Measurements from ENCODE around the gene SLC41A3.

GRCh38 chr3:126106336-126107202 lies 22.6 kb upstream of the SLC41A3 start:
- TF ChIP-seq, protein P1, sequence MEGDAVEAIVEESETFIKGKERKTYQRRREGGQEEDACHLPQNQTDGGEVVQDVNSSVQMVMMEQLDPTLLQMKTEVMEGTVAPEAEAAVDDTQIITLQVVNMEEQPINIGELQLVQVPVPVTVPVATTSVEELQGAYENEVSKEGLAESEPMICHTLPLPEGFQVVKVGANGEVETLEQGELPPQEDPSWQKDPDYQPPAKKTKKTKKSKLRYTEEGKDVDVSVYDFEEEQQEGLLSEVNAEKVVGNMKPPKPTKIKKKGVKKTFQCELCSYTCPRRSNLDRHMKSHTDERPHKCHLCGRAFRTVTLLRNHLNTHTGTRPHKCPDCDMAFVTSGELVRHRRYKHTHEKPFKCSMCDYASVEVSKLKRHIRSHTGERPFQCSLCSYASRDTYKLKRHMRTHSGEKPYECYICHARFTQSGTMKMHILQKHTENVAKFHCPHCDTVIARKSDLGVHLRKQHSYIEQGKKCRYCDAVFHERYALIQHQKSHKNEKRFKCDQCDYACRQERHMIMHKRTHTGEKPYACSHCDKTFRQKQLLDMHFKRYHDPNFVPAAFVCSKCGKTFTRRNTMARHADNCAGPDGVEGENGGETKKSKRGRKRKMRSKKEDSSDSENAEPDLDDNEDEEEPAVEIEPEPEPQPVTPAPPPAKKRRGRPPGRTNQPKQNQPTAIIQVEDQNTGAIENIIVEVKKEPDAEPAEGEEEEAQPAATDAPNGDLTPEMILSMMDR (conservative IDR thresholded peaks at IDR 0.05; ENCODE audit: low read depth, low read length) = no peak
- TF ChIP-seq, protein P2, sequence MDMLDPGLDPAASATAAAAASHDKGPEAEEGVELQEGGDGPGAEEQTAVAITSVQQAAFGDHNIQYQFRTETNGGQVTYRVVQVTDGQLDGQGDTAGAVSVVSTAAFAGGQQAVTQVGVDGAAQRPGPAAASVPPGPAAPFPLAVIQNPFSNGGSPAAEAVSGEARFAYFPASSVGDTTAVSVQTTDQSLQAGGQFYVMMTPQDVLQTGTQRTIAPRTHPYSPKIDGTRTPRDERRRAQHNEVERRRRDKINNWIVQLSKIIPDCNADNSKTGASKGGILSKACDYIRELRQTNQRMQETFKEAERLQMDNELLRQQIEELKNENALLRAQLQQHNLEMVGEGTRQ (IDR thresholded peaks at IDR 0.05; ENCODE audit: low read depth, low read length) = no peak
- no peak for TF ChIP-seq POLR2A (IDR thresholded peaks at IDR 0.05; ENCODE audit: low read depth, low read length)
- TF ChIP-seq RFX5 (IDR thresholded peaks at IDR 0.05; ENCODE audit: low read depth, low read length) = no peak
- TF ChIP-seq ELK1 (IDR thresholded peaks at IDR 0.05; ENCODE audit: borderline replicate concordance, low read depth, low read length) = no peak
- TF ChIP-seq CHD1 (IDR thresholded peaks at IDR 0.05; ENCODE audit: low read depth, low read length) = no peak
- TF ChIP-seq MAZ (IDR thresholded peaks at IDR 0.05; ENCODE audit: borderline replicate concordance, low read depth, low read length) = no peak

All from IMR-90 (cell line).